ENCODE results near the gene ACADVL. TPM values are rescaled to one million over a fixed set of nuclear protein-coding genes. Genes with fewer than 3 reads are reported as not detected.
A peak's percentile ranks its signal among the peaks of the same experiment; 100 is the strongest.
"Not testable (repeated sequence)": the region's sequence is repeated elsewhere in the genome, so short reads cannot be mapped to it uniquely, and the experiment has no call there.

Gene ACADVL
- total RNA-seq, 1 donor from 2014 or later: 354 TPM

GRCh38 chr17:7243453-7243729 is 23.7 kb downstream of the ACADVL start:
- no peak for DNase-seq (ENCODE audit: extremely low spot score, unreplicated experiment)
- peaks cover 40% of the 10 kb centered on the region for H3K36me3 Mint-ChIP-seq (ENCODE audit: unreplicated experiment)

GRCh38 chr17:7243838-7244237 is 24.1 kb downstream of the ACADVL start:
- not testable (repeated sequence) for DNase-seq (ENCODE audit: extremely low spot score, unreplicated experiment); H3K9me3 Mint-ChIP-seq (ENCODE audit: unreplicated experiment); H3K27me3 Mint-ChIP-seq (ENCODE audit: unreplicated experiment)
- H3K36me3 Mint-ChIP-seq (ENCODE audit: unreplicated experiment): peaks cover 40% of the 10 kb centered on the region
- peaks cover 34% of the 10 kb centered on the region for H3K4me1 Mint-ChIP-seq (ENCODE audit: unreplicated experiment)
- H3K4me3 Mint-ChIP-seq (ENCODE audit: unreplicated experiment): peak overlapping the region; percentile 99
- H3K27ac Mint-ChIP-seq (ENCODE audit: unreplicated experiment): peak overlapping the region; percentile 99

More at GRCh38 chr17:7243453-7243729, 23.7 kb downstream of the ACADVL start:
- Mint-ChIP-seq H3K4me3 (ENCODE audit: unreplicated experiment) (peak overlapping the region; percentile 99), H3K27ac (ENCODE audit: unreplicated experiment) (peak overlapping the region; percentile 99), H3K4me1 (ENCODE audit: unreplicated experiment) (peaks cover 30% of the 10 kb centered on the region), H3K27me3 (ENCODE audit: unreplicated experiment) (no peaks in the 10 kb centered on the region), H3K9me3 (ENCODE audit: unreplicated experiment) (no peaks in the 10 kb centered on the region)
- TF ChIP-seq CTCF (IDR thresholded peaks at IDR 0.05): no peak

GRCh38 chr17:7246779-7247178 is 27.0 kb downstream of the ACADVL start:
- Mint-ChIP-seq H3K36me3 (ENCODE audit: unreplicated experiment) (peaks cover 25% of the 10 kb centered on the region), H3K27ac (ENCODE audit: unreplicated experiment) (no peak overlapping the region), H3K27me3 (ENCODE audit: unreplicated experiment) (no peaks in the 10 kb centered on the region), H3K9me3 (ENCODE audit: unreplicated experiment) (no peaks in the 10 kb centered on the region), H3K4me3 (ENCODE audit: unreplicated experiment) (no peak overlapping the region), H3K4me1 (ENCODE audit: unreplicated experiment) (peaks cover 30% of the 10 kb centered on the region)
- TF ChIP-seq CTCF (IDR thresholded peaks at IDR 0.05): no peak
- DNase-seq (ENCODE audit: extremely low spot score, unreplicated experiment): no peak

GRCh38 chr17:7248796-7249195 is 29.1 kb downstream of the ACADVL start:
- Mint-ChIP-seq H3K9me3 (ENCODE audit: unreplicated experiment) (no peaks in the 10 kb centered on the region), H3K36me3 (ENCODE audit: unreplicated experiment) (peaks cover 19% of the 10 kb centered on the region), H3K27ac (ENCODE audit: unreplicated experiment) (peak overlapping the region; percentile 67), H3K4me3 (ENCODE audit: unreplicated experiment) (no peak overlapping the region), H3K4me1 (ENCODE audit: unreplicated experiment) (peaks cover 32% of the 10 kb centered on the region), H3K27me3 (ENCODE audit: unreplicated experiment) (no peaks in the 10 kb centered on the region)
- TF ChIP-seq CTCF (IDR thresholded peaks at IDR 0.05): no peak
- no peak for DNase-seq (ENCODE audit: extremely low spot score, unreplicated experiment)

- TF ChIP-seq CTCF (IDR thresholded peaks at IDR 0.05): no peak
- H3K27ac Mint-ChIP-seq (ENCODE audit: unreplicated experiment): peak overlapping the region; percentile 67
- peaks cover 21% of the 10 kb centered on the region for H3K36me3 Mint-ChIP-seq (ENCODE audit: unreplicated experiment)
- peak overlapping the region; percentile 91 for H3K4me3 Mint-ChIP-seq (ENCODE audit: unreplicated experiment)
- no peaks in the 10 kb centered on the region for H3K27me3 Mint-ChIP-seq (ENCODE audit: unreplicated experiment)
- peaks cover 32% of the 10 kb centered on the region for H3K4me1 Mint-ChIP-seq (ENCODE audit: unreplicated experiment)
- DNase-seq (ENCODE audit: extremely low spot score, unreplicated experiment): no peak
- no peaks in the 10 kb centered on the region for H3K9me3 Mint-ChIP-seq (ENCODE audit: unreplicated experiment)
Measured at GRCh38 chr17:7249214-7249613, 29.5 kb downstream of the ACADVL start.

- peak overlapping the region; percentile 91 for H3K4me3 Mint-ChIP-seq (ENCODE audit: unreplicated experiment)
- no peaks in the 10 kb centered on the region for H3K9me3 Mint-ChIP-seq (ENCODE audit: unreplicated experiment)
- peaks cover 34% of the 10 kb centered on the region for H3K4me1 Mint-ChIP-seq (ENCODE audit: unreplicated experiment)
- H3K27ac Mint-ChIP-seq (ENCODE audit: unreplicated experiment): peak overlapping the region; percentile 94
- peaks cover 20% of the 10 kb centered on the region for H3K36me3 Mint-ChIP-seq (ENCODE audit: unreplicated experiment)
- no peak for TF ChIP-seq CTCF (IDR thresholded peaks at IDR 0.05)
- H3K27me3 Mint-ChIP-seq (ENCODE audit: unreplicated experiment): no peaks in the 10 kb centered on the region
- DNase-seq (ENCODE audit: extremely low spot score, unreplicated experiment): no peak
Measured at GRCh38 chr17:7249830-7250229, 30.1 kb downstream of the ACADVL start.

All from osteocyte (in vitro differentiated cells).